ENCODE results near the gene TLCD1. TPM values are rescaled to one million over a fixed set of nuclear protein-coding genes. Genes with fewer than 3 reads are reported as not detected.
"Not testable (repeated sequence)": the region's sequence is repeated elsewhere in the genome, so short reads cannot be mapped to it uniquely, and the experiment has no call there.

Gene TLCD1
- total and polyA plus RNA-seq, 4 donors: 0.90 to 2.5 (median 1.5) TPM; not detected in 1

GRCh38 chr17:28735913-28736769 is 10.1 kb upstream of the TLCD1 start:
- H3K4me3 ChIP-seq (ENCODE audit: low read length in 2 of 2); H3K27me3 ChIP-seq (ENCODE audit: control insufficient read depth in 1 of 2, insufficient read depth in 2 of 2, low read length in 1 of 2); H3K27ac ChIP-seq (ENCODE audit: low read depth in 1 of 2, low read length in 2 of 2); H3K4me1 ChIP-seq (ENCODE audit: control insufficient read depth in 1 of 2, insufficient read depth in 2 of 2, low read length in 2 of 2); intact Hi-C loops (cut with DNase I); DNase-seq; H3K9me3 ChIP-seq (ENCODE audit: control insufficient read depth, low read length); ATAC-seq (ENCODE audit: low FRiP score); H3K36me3 ChIP-seq (ENCODE audit: control insufficient read depth in 1 of 2, insufficient read depth in 2 of 2, low read length in 1 of 2): not testable (repeated sequence)
- 86 to 90% methylated on average over 3 to 5 of the region's 8 CpGs for WGBS, 2 donors

- ATAC-seq (ENCODE audit: low FRiP score) (no peak), DNase-seq (no peak)
- intact Hi-C loops (cut with DNase I): no loop called here
- Histone ChIP-seq H3K4me1 (ENCODE audit: control insufficient read depth in 1 of 2, insufficient read depth in 2 of 2, low read length in 2 of 2) (no peaks in the 10 kb centered on the region), H3K27ac (ENCODE audit: low read depth in 1 of 2, low read length in 2 of 2) (no peak overlapping the region), H3K36me3 (ENCODE audit: control insufficient read depth in 1 of 2, insufficient read depth in 2 of 2, low read length in 1 of 2) (no peaks in the 10 kb centered on the region), H3K4me3 (ENCODE audit: low read length in 2 of 2) (no peak overlapping the region), H3K27me3 (ENCODE audit: control insufficient read depth in 1 of 2, insufficient read depth in 2 of 2, low read length in 1 of 2) (no peaks in the 10 kb centered on the region), H3K9me3 (ENCODE audit: control insufficient read depth, low read length) (no peaks in the 10 kb centered on the region)
- WGBS, 2 donors: 80 to 83% methylated on average over 5 of the region's 5 CpGs
Measured at GRCh38 chr17:28735242-28735722, 9.2 kb upstream of the TLCD1 start.

DNA sequence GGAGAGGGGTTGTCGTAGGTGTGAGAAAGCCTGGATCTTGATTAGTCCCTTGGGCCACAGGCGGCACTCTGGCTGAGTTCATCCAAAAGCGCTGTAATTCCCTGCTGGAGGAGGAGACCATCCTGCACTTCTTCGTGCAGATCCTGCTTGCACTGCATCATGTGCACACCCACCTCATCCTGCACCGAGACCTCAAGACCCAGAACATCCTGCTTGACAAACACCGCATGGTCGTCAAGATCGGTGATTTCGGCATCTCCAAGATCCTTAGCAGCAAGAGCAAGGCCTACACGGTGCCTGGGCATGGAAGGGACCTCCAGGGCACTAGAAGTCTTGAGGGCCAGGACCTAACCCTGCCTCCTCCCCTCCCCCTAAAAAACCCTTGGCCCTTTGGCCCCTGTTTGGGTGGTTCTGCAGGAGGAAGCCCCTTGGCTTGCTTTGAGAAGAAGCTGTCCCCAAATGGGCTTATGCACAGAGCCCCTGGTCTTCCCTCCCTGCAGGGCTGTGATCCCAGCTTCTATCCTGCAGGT is 8.7 kb upstream of the TLCD1 start:
- ATAC-seq (ENCODE audit: low FRiP score): no peak
- H3K27me3 ChIP-seq (ENCODE audit: control insufficient read depth in 1 of 2, insufficient read depth in 2 of 2, low read length in 1 of 2): no peaks in the 10 kb centered on the region
- no peaks in the 10 kb centered on the region for H3K9me3 ChIP-seq (ENCODE audit: control insufficient read depth, low read length)
- no peaks in the 10 kb centered on the region for H3K4me1 ChIP-seq (ENCODE audit: control insufficient read depth in 1 of 2, insufficient read depth in 2 of 2, low read length in 2 of 2)
- no peak overlapping the region for H3K4me3 ChIP-seq (ENCODE audit: low read length in 2 of 2)
- H3K36me3 ChIP-seq (ENCODE audit: control insufficient read depth in 1 of 2, insufficient read depth in 2 of 2, low read length in 1 of 2): no peaks in the 10 kb centered on the region
- no peak for DNase-seq
- H3K27ac ChIP-seq (ENCODE audit: low read depth in 1 of 2, low read length in 2 of 2): no peak overlapping the region
- intact Hi-C loops (cut with DNase I): no loop called here
- 88 to 94% methylated on average over 10 of the region's 10 CpGs for WGBS, 2 donors

- no peaks in the 10 kb centered on the region for H3K27me3 ChIP-seq (ENCODE audit: control insufficient read depth in 1 of 2, insufficient read depth in 2 of 2, low read length in 1 of 2)
- DNase-seq (no peak), ATAC-seq (ENCODE audit: low FRiP score) (no peak)
- H3K27ac ChIP-seq (ENCODE audit: low read depth in 1 of 2, low read length in 2 of 2): no peak overlapping the region
- H3K36me3 ChIP-seq (ENCODE audit: control insufficient read depth in 1 of 2, insufficient read depth in 2 of 2, low read length in 1 of 2): no peaks in the 10 kb centered on the region
- H3K9me3 ChIP-seq (ENCODE audit: control insufficient read depth, low read length): no peaks in the 10 kb centered on the region
- WGBS, 2 donors: 90 to 93% methylated on average over 1 of the region's 1 CpG
- no peak overlapping the region for H3K4me3 ChIP-seq (ENCODE audit: low read length in 2 of 2)
- H3K4me1 ChIP-seq (ENCODE audit: control insufficient read depth in 1 of 2, insufficient read depth in 2 of 2, low read length in 2 of 2): no peaks in the 10 kb centered on the region
- intact Hi-C loops (cut with DNase I): no loop called here
Measured at GRCh38 chr17:28733346-28733745, 7.3 kb upstream of the TLCD1 start.

DNA sequence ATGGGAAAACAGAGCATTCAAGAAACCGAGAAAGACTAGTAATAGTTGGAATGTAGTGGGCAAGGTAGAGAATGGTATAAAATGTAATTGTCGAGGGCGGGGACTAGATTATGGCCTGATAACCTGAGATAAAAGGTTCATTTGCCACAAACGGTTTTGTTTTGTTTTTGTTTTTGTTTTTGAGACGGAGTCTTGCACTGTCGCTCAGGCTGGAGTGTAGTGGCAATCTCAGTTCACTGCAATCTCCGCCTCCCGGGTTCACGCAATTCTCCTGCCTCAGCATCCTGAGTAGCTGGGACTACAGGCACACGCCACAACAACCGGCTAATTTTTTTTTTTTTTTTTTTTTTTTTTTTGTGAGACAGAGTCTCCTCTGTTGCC is 3.9 kb upstream of the TLCD1 start:
- no peak for ATAC-seq (ENCODE audit: low FRiP score)
- H3K4me1 ChIP-seq (ENCODE audit: control insufficient read depth in 1 of 2, insufficient read depth in 2 of 2, low read length in 2 of 2): no peaks in the 10 kb centered on the region
- H3K27ac ChIP-seq (ENCODE audit: low read depth in 1 of 2, low read length in 2 of 2): no peak overlapping the region
- H3K27me3 ChIP-seq (ENCODE audit: control insufficient read depth in 1 of 2, insufficient read depth in 2 of 2, low read length in 1 of 2): no peaks in the 10 kb centered on the region
- no peak overlapping the region for H3K4me3 ChIP-seq (ENCODE audit: low read length in 2 of 2)
- no peaks in the 10 kb centered on the region for H3K9me3 ChIP-seq (ENCODE audit: control insufficient read depth, low read length)
- 86 to 89% methylated on average over 11 of the region's 11 CpGs for WGBS, 2 donors
- H3K36me3 ChIP-seq (ENCODE audit: control insufficient read depth in 1 of 2, insufficient read depth in 2 of 2, low read length in 1 of 2): no peaks in the 10 kb centered on the region
- intact Hi-C loops (cut with DNase I): no loop called here
- no peak for DNase-seq

DNA sequence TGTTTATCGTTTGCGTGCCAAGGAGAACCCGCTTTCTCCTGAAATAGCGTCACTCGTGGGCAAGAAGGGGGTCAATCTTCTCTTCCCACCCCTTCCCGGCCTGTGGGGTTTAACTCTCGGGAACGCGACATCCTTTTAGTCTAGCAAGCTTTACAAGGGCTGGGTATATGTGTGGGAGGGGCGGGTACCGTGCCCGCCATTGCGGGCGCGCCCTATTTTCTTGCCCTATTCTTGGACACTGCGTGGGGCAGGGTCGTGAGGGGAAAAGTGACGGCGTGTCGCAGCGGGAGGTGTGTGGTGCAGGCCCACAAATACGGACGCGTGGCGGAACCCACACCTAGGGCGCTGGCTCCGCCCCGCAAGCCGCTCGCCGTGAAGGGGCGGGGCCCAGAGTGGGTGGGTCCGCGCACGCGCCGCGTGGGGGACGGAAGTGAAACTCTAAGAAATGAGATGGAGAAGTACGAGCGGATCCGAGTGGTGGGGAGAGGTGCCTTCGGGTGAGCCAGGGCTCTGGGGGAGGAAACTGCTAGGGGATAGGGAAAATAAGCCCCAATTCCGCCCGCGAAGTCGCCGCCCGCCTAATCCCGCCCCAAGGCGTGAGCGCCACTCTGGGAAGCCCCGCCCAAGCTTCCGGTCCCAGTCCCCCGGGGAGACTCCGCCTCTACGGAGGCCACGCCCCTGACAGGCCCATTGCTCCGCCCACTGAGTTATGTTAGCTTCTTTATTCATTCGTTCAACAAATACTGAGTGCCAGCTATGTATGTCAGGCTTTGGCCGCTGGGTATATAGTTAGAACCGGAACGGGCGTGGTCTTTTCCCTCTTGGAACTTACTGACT is 2.5 kb upstream of the TLCD1 start, which contains the start of gene NEK8:
TSS of gene NEK8 (plus strand) at position 425 of the 837 bp plus-strand sequence. CDS start at position 451, 26 bp downstream.
- Histone ChIP-seq H3K4me3 (ENCODE audit: low read length in 2 of 2) (peak within 1 kb of the TSS; percentile 41 to 69), H3K27ac (ENCODE audit: low read depth in 1 of 2, low read length in 2 of 2) (peak within 1 kb of the TSS in 1 of 2 donors; percentile 80), H3K4me1 (ENCODE audit: control insufficient read depth in 1 of 2, insufficient read depth in 2 of 2, low read length in 2 of 2) (no peaks in the 10 kb centered on the region), H3K9me3 (ENCODE audit: control insufficient read depth, low read length) (no peaks in the 10 kb centered on the region), H3K27me3 (ENCODE audit: control insufficient read depth in 1 of 2, insufficient read depth in 2 of 2, low read length in 1 of 2) (no peaks in the 10 kb centered on the region), H3K36me3 (ENCODE audit: control insufficient read depth in 1 of 2, insufficient read depth in 2 of 2, low read length in 1 of 2) (no peaks in the 10 kb centered on the region)
- intact Hi-C loops (cut with DNase I): loop anchor here in 1 of 2 donors (1.0 kb wide), 1 partner anchor 16 kb away; the partner anchor contains the start of gene TRAF4
- 0% methylated on average over 64 of the region's 64 CpGs for WGBS, 2 donors
- ATAC-seq (ENCODE audit: low FRiP score): peak; percentile 89
- peak; percentile 96 to 99 for DNase-seq

- 0% methylated on average over 55 to 57 of the region's 57 CpGs for WGBS, 2 donors
- no peaks in the 10 kb centered on the region for H3K4me1 ChIP-seq (ENCODE audit: control insufficient read depth in 1 of 2, insufficient read depth in 2 of 2, low read length in 2 of 2)
- H3K4me3 ChIP-seq (ENCODE audit: low read length in 2 of 2): peak overlapping the region; percentile 15 to 52
- H3K9me3 ChIP-seq (ENCODE audit: control insufficient read depth, low read length): no peaks in the 10 kb centered on the region
- peak; percentile 95 to 97 for DNase-seq
- intact Hi-C loops (cut with DNase I): loop anchor here (1.0 kb wide), 2 partner anchors 20 to 23 kb away; no protein-coding TSS in a partner anchor
- no peaks in the 10 kb centered on the region for H3K27me3 ChIP-seq (ENCODE audit: control insufficient read depth in 1 of 2, insufficient read depth in 2 of 2, low read length in 1 of 2)
- peak overlapping the region in 1 of 2 donors; percentile 9 for H3K27ac ChIP-seq (ENCODE audit: low read depth in 1 of 2, low read length in 2 of 2)
- H3K36me3 ChIP-seq (ENCODE audit: control insufficient read depth in 1 of 2, insufficient read depth in 2 of 2, low read length in 1 of 2): peaks cover 0 to 6% of the 10 kb centered on the region in 2 donors
- ATAC-seq (ENCODE audit: low FRiP score): peak; percentile 93
Measured at GRCh38 chr17:28726627-28727491, 826 bp upstream of the TLCD1 start.
